Measurements from ENCODE around the gene FREM3. TPM values are rescaled to one million over a fixed set of nuclear protein-coding genes. Genes with fewer than 3 reads are reported as not detected.
A peak's percentile ranks its signal among the peaks of the same experiment; 100 is the strongest.
"Not testable (repeated sequence)": the region's sequence is repeated elsewhere in the genome, so short reads cannot be mapped to it uniquely, and the experiment has no call there.

FREM3 gene
- under 1 TPM; 0.09 to 0.44 (median 0.22) TPM for polyA plus RNA-seq (ENCODE audit: insufficient read length in 10 of 10)
- long read RNA-seq, donor 1 = 0 reads
- long read RNA-seq, donor 2 = 0 reads
- long read RNA-seq, donor 3 = 0 reads
- long read RNA-seq, donor 4 = 0 reads
- long read RNA-seq, donor 5 = 0 reads
- long read RNA-seq, donor 6 = 0 reads
- long read RNA-seq, donor 7 = 0 reads
- long read RNA-seq, donor 8 = 0 reads
- long read RNA-seq, donor 9 = 0 reads

GRCh38 chr4:143700416-143701352 is at the start of gene FREM3:
TSS of gene FREM3 (minus strand) at chr4:143700675. CDS start at chr4:143700675, 0 bp downstream.
- peak in 1 of 3 donors; percentile 19 for DNase-seq

GRCh38 chr4:143745874-143746273 is 45.4 kb upstream of the FREM3 start:
- DNase-seq = no peak

- no peak for DNase-seq
These were observed 43.1 kb upstream of the FREM3 start for GRCh38 chr4:143743591-143743990.

- DNase-seq = no peak
These were observed 42.4 kb upstream of the FREM3 start for GRCh38 chr4:143742834-143743233.

GRCh38 chr4:143736861-143737260 is 36.4 kb upstream of the FREM3 start:
- no peak for DNase-seq

- not testable (repeated sequence) for DNase-seq
These were observed 35.6 kb upstream of the FREM3 start for GRCh38 chr4:143736061-143736460.

GRCh38 chr4:143728166-143728565 is 27.7 kb upstream of the FREM3 start:
- DNase-seq = peak in 2 of 3 donors; percentile 6 to 8

- DNase-seq = no peak
These were observed 26.2 kb upstream of the FREM3 start for GRCh38 chr4:143726714-143727113.

- no peak for DNase-seq
These were observed 20.8 kb upstream of the FREM3 start for GRCh38 chr4:143721317-143721716.

- not testable (repeated sequence) for DNase-seq
These were observed 18.3 kb upstream of the FREM3 start for GRCh38 chr4:143718748-143719147.

GRCh38 chr4:143713955-143714625 is 13.6 kb upstream of the FREM3 start:
- no peak for DNase-seq

- no peak for DNase-seq
These were observed 13.1 kb upstream of the FREM3 start for GRCh38 chr4:143713553-143713952.

- DNase-seq = no peak
These were observed 11.7 kb upstream of the FREM3 start for GRCh38 chr4:143712155-143712550.

GRCh38 chr4:143711543-143712154 is 11.2 kb upstream of the FREM3 start:
- DNase-seq = no peak

- DNase-seq = no peak
These were observed 890 bp upstream of the FREM3 start for GRCh38 chr4:143701365-143701764.

GRCh38 chr4:143700046-143700415 is 444 bp downstream of the FREM3 start:
- peak; percentile 9 to 64 (median 19) for DNase-seq

GRCh38 chr4:143699331-143700045 is 987 bp downstream of the FREM3 start:
- no peak for DNase-seq

- no peak for DNase-seq
These were observed 6.6 kb downstream of the FREM3 start for GRCh38 chr4:143693856-143694255.

GRCh38 chr4:143692241-143692640 is 8.2 kb downstream of the FREM3 start:
- DNase-seq = no peak

GRCh38 chr4:143679434-143679833 is 21.0 kb downstream of the FREM3 start:
- DNase-seq = no peak

GRCh38 chr4:143673629-143674028 is 26.8 kb downstream of the FREM3 start:
- DNase-seq = not testable (repeated sequence)

Data from muscle of back (tissue), 13 donors.